MM.1S (cell line): ENCODE data around the gene GOLIM4.

Experiments
- EZH2 ChIP-seq: fragments of 300-600 bp; sonication (generic); optimal IDR thresholded peaks from 2 replicates; pipeline ENCODE3; 2017; ENCODE audit warnings: low read depth, mild to moderate bottlenecking, antibody characterized with exemption, low read length, mixed read lengths
- EZH2phosphoT487 ChIP-seq: fragments of 300-600 bp; sonication (generic); IDR thresholded peaks from 2 replicates; pipeline ENCODE4 v1.6.1; 2018; ENCODE audit warnings: antibody characterized with exemption, low read length
- TF ChIP-seq, protein P1 (sequence below): fragments of 300-600 bp; sonication (generic); IDR thresholded peaks from 2 replicates; pipeline ENCODE4 v1.5.1; 2016; ENCODE audit warnings: antibody characterized with exemption, low read length, mixed read lengths

GRCh38 chr3:168088106-168088720 is 7.5 kb downstream of the GOLIM4 start:
- TF ChIP-seq, protein P1, sequence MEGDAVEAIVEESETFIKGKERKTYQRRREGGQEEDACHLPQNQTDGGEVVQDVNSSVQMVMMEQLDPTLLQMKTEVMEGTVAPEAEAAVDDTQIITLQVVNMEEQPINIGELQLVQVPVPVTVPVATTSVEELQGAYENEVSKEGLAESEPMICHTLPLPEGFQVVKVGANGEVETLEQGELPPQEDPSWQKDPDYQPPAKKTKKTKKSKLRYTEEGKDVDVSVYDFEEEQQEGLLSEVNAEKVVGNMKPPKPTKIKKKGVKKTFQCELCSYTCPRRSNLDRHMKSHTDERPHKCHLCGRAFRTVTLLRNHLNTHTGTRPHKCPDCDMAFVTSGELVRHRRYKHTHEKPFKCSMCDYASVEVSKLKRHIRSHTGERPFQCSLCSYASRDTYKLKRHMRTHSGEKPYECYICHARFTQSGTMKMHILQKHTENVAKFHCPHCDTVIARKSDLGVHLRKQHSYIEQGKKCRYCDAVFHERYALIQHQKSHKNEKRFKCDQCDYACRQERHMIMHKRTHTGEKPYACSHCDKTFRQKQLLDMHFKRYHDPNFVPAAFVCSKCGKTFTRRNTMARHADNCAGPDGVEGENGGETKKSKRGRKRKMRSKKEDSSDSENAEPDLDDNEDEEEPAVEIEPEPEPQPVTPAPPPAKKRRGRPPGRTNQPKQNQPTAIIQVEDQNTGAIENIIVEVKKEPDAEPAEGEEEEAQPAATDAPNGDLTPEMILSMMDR: peak; percentile 78
- TF ChIP-seq EZH2phosphoT487 (no peak), EZH2 (no peak)
